GM23248 (cell line): ENCODE results near the gene PKD2L1. TPM values are rescaled to one million over a fixed set of nuclear protein-coding genes. Genes with fewer than 3 reads are reported as not detected.
"Not testable (repeated sequence)": the region's sequence is repeated elsewhere in the genome, so short reads cannot be mapped to it uniquely, and the experiment has no call there.

Source experiments
- DNase-seq: peaks from one replicate; pipeline ENCODE4 v3.0.0-alpha.2; 2015
- H2AFZ ChIP-seq: fragments of 200-600 bp; sonication (generic); 2 replicates; pipeline ENCODE4 v1.6.1; 2016; ENCODE audit warnings: antibody characterized with exemption
- H3F3A ChIP-seq: fragments of 200-600 bp; sonication (generic); 2 replicates; pipeline ENCODE4 v1.6.1; 2016; ENCODE audit warnings: mild to moderate bottlenecking, antibody characterized with exemption, mixed run types; ENCODE audit not compliant: insufficient read depth
- H3K27ac ChIP-seq: fragments of 200-600 bp; sonication (generic); 2 replicates; pipeline ENCODE4 v1.5.1; 2016; ENCODE audit warnings: mild to moderate bottlenecking
- H3K27me3 ChIP-seq: fragments of 200-600 bp; sonication (generic); replicated peaks from 2 replicates; pipeline ENCODE4 v1.6.1; 2016; ENCODE audit warnings: mild to moderate bottlenecking; ENCODE audit not compliant: insufficient read depth
- H3K36me3 ChIP-seq: fragments of 200-600 bp; sonication (generic); 2 replicates; pipeline ENCODE4 v1.6.1; 2016; ENCODE audit warnings: low read depth, mild to moderate bottlenecking
- H3K4me1 ChIP-seq: fragments of 200-600 bp; sonication (generic); 2 replicates; pipeline ENCODE4 v1.6.1; 2016; ENCODE audit warnings: mild to moderate bottlenecking; ENCODE audit not compliant: insufficient read depth
- H3K4me2 ChIP-seq: fragments of 200-600 bp; sonication (generic); one replicate; pipeline ENCODE4 v1.6.1; 2016; ENCODE audit warnings: mild to moderate bottlenecking; ENCODE audit not compliant: unreplicated experiment
- H3K4me3 ChIP-seq: fragments of 200-600 bp; sonication (generic); 2 replicates; pipeline ENCODE4 v1.5.1; 2016; ENCODE audit warnings: mild to moderate bottlenecking
- H3K79me2 ChIP-seq: fragments of 200-600 bp; sonication (generic); 2 replicates; pipeline ENCODE4 v1.6.1; 2016; ENCODE audit warnings: mild to moderate bottlenecking; ENCODE audit not compliant: insufficient read depth
- H3K9ac ChIP-seq: fragments of 200-600 bp; sonication (generic); 2 replicates; pipeline ENCODE4 v1.6.1; 2016; ENCODE audit warnings: mild to moderate bottlenecking
- H3K9me2 ChIP-seq: fragments of 200-600 bp; sonication (generic); 2 replicates; pipeline ENCODE4 v1.6.1; 2016; ENCODE audit warnings: mixed run types, mild to moderate bottlenecking, moderate library complexity; ENCODE audit not compliant: insufficient read depth
- H3K9me3 ChIP-seq: fragments of 200-600 bp; sonication (generic); one replicate; pipeline ENCODE4 v1.6.1; 2017; ENCODE audit warnings: low read depth
- H4K20me1 ChIP-seq: fragments of 200-600 bp; sonication (generic); 2 replicates; pipeline ENCODE4 v1.6.0; 2016; ENCODE audit not compliant: insufficient read depth
- EZH2 ChIP-seq: fragments of 200-600 bp; sonication (generic); IDR thresholded peaks from 2 replicates; pipeline ENCODE4 v1.6.1; 2018; ENCODE audit warnings: antibody characterized with exemption, mild to moderate bottlenecking; ENCODE audit not compliant: insufficient read depth, poor library complexity, severe bottlenecking
- EZH2phosphoT487 ChIP-seq: fragments of 200-600 bp; sonication (generic); IDR thresholded peaks from 2 replicates; pipeline ENCODE4 v1.6.1; 2018; ENCODE audit warnings: antibody characterized with exemption, moderate library complexity, mild to moderate bottlenecking, low read depth; ENCODE audit not compliant: insufficient read depth
- WGBS, 2 experiments: methylation state at CpG; one replicate each; pipeline ENCODE4 v1.1.6; 2015 to 2017; ENCODE audit warnings: low lambda C conversion rate in 2 of 2, low coverage in 1 of 2; ENCODE audit errors: missing lambda C conversion rate in 2 of 2; 5-methylcytosine and 5-hydroxymethylcytosine counted together
- in situ Hi-C: fragments of 300-500 bp; cut with MboI; formaldehyde crosslinking; loops from 2 replicates; pipeline ENCODE4 v1.15.0; 2020
- polyA plus RNA-seq: library from polyadenylated mRNA; unstranded; fragments of >200 nt; fragmentation: Nextera tagmentation; extraction: Ambion mirVana; gene quantifications from 2 replicates; pipeline ENCODE4 v1.2.1, GENCODE V29; 2016
- total RNA-seq: library from RNA; depleted of rRNA; stranded (reverse); fragments of >200 nt; shearing (Covaris generic); gene quantifications from 2 replicates; pipeline ENCODE4 v1.2.3, GENCODE V29; 2014; rRNA removed

Gene PKD2L1
- total RNA-seq (not detected in 2 replicates), polyA plus RNA-seq (not detected in 2 replicates)

DNA sequence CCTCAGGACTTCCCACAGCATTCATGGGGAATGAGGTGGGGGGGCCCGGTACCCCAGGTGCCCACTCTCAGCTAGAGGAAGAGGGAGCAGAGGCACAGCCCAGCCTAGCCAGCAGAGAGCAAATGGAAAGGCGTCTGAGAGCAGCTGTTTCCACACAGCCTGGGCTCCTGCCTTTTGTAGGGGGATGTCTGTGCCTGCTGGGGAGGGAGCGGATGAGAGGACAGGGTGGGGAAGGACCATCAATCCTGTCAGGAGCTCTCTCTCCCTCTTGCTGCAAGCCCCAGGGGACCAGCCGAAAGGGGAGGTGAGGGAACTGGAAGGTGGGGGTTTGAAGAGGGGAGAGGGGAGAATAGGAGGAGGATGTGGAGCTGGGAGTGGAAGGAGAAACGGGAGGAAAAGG is at the start of gene PKD2L1:
TSS of gene PKD2L1 (minus strand) at position 150 of the 400 bp plus-strand sequence. CDS start at position 25, 125 bp downstream.
- TF ChIP-seq EZH2phosphoT487 (no peak), EZH2 (no peak)
- H4K20me1 ChIP-seq, result no peaks in the 10 kb centered on the region
- H3K4me1 ChIP-seq, result peaks cover 7% of the 10 kb centered on the region; the same call in 1 of the 2 replicates
- WGBS, 2 experiments, result 23 to 28% methylated on average over 4 to 5 of the region's 5 CpGs
- no peaks in the 10 kb centered on the region for H3K79me2 ChIP-seq
- H3K4me2 ChIP-seq, result no peak within 1 kb of the TSS
- peaks cover 10% of the 10 kb centered on the region; the same call in 1 of the 2 replicates for H3F3A ChIP-seq
- H3K27me3 ChIP-seq, result peaks cover 63% of the 10 kb centered on the region
- in situ Hi-C loops, result loop anchor here (25.0 kb wide), 1 partner anchor 557 kb away; no protein-coding TSS in a partner anchor
- H3K9me2 ChIP-seq, result no peaks in the 10 kb centered on the region
- H3K27ac ChIP-seq, result no peak within 1 kb of the TSS
- DNase-seq, result no peak
- H3K9me3 ChIP-seq, result no peaks in the 10 kb centered on the region
- H3K4me3 ChIP-seq, result no peak within 1 kb of the TSS
- H3K36me3 ChIP-seq, result no peaks in the 10 kb centered on the region
- H2AFZ ChIP-seq, result no peak within 1 kb of the TSS
- no peak within 1 kb of the TSS for H3K9ac ChIP-seq

DNA sequence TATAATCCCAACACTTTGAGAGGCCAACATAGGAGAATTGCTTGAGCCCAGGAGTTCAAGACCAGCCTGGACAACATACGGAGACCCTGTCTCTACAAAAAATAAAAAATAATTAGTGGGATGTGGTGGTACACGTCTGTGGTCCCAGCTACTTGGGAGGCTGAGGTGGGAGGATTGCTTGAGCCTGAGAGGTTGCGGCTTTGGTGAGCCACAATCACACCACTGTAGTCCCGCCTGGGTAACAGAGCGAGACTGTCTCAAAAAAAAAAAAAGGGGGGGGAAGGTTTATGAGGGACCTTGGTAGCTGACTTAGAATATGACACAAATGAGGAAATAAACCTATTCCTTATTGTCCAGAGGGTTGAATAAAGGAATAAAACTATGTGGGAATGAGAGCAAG is 47.8 kb upstream of the PKD2L1 start:
- Histone ChIP-seq H3K36me3 (no peaks in the 10 kb centered on the region), H3K27ac (no peak overlapping the region), H3K79me2 (0 out of 2 replicates have a peak, but pooled peaks cover 4% of the 10 kb centered on the region), H2AFZ (no peak overlapping the region), H3K9me2 (no peaks in the 10 kb centered on the region), H3F3A (peaks cover 17% of the 10 kb centered on the region), H3K27me3 (no peaks in the 10 kb centered on the region), H3K4me3 (no peak overlapping the region), H4K20me1 (no peaks in the 10 kb centered on the region), H3K4me1 (peaks cover 13% of the 10 kb centered on the region), H3K9me3 (no peaks in the 10 kb centered on the region), H3K4me2 (no peak overlapping the region), H3K9ac (no peak overlapping the region)
- WGBS, 2 experiments, result 81 to 92% methylated on average over 5 of the region's 5 CpGs
- in situ Hi-C loops, result no loop called here
- DNase-seq, result no peak
- TF ChIP-seq EZH2 (no peak), EZH2phosphoT487 (no peak)

- H3K9me2 ChIP-seq, H3K9me3 ChIP-seq, H3K27ac ChIP-seq, DNase-seq, H3K79me2 ChIP-seq, H3K36me3 ChIP-seq, H3K9ac ChIP-seq, in situ Hi-C loops, H4K20me1 ChIP-seq, H3K4me2 ChIP-seq, H3K27me3 ChIP-seq, H2AFZ ChIP-seq, H3K4me3 ChIP-seq: not testable (repeated sequence)
- Histone ChIP-seq H3F3A (peaks cover 29% of the 10 kb centered on the region), H3K4me1 (peaks cover 23% of the 10 kb centered on the region)
- WGBS, 2 experiments, result 94 to 97% methylated on average over 6 of the region's 6 CpGs
These were observed 46.6 kb upstream of the PKD2L1 start for GRCh38 chr10:100376656-100377055.

- H3K36me3 ChIP-seq, H3K9me2 ChIP-seq, H4K20me1 ChIP-seq, in situ Hi-C loops, H3K9me3 ChIP-seq, H3K27me3 ChIP-seq, H3K79me2 ChIP-seq, DNase-seq: not testable (repeated sequence)
- 74 to 78% methylated on average over 7 of the region's 7 CpGs for WGBS, 2 experiments
- Histone ChIP-seq H3K4me3 (peak overlapping the region; percentile 92), H3K27ac (peak overlapping the region; percentile 100), H3K4me1 (peaks cover 41% of the 10 kb centered on the region), H3K9ac (peak overlapping the region; percentile 99), H2AFZ (peak overlapping the region; percentile 83), H3F3A (peaks cover 47% of the 10 kb centered on the region), H3K4me2 (peak overlapping the region; percentile 92)
These were observed 44.8 kb upstream of the PKD2L1 start for GRCh38 chr10:100374677-100375353.
